Right forelimb (tissue), 1 donor: Measurements from ENCODE around the gene PNPLA2.

Experiments used
- DNase-seq: peaks from one replicate; pipeline ENCODE4 v3.0.0-alpha.2; 2018

Gene PNPLA2

DNA sequence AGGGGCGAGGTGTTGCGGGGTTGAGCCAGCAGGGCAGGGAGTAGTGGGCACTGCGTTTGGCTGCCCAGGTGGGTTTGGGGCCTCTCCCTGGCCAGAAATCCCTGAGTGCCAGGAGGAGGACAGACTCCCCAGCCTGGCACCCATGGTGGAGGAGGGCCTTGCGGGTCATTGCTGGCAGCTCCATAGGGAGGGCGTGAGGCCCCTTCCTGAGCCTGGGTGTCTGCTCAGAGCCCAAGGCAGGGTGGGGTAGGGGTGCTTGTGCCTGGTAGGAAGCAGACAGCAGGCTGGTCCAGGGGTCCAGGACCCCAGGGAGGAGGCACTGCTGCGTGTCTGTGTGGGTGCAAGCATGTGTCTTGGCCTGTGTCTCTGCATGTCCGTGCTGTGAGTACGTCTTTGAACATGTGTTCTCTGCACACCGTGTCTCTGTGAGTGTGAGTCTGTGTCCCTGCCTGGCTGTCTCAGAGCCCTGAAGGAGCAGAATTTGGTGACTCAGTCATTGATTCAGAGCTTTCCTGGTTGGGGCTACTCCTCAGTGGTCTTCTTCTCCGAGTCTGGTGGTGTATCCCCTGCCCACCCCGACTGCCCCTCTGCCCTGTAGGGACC, 27.9 kb downstream of the PNPLA2 start:
- no peak for DNase-seq

DNA sequence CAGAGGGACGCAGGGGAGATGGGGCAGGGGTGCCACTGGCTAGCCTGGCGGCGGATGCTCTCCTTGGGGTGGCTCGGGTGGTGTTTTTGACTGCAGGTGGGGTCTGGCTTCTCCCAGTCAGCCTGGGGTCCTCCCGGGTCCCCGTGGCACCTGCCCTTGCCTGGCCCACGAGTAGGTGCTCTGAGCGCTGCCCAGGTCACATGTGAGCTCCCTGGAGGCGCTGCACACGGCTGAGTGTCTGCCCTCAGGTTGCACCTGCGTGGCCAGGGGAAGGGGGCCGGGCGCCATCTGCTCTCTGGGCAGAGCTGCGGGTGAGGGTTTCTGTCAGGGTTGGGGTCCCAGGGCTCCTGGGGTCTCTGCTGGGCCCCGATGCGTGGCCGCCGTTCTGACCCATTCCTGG, 29.2 kb downstream of the PNPLA2 start:
- no peak for DNase-seq

DNA sequence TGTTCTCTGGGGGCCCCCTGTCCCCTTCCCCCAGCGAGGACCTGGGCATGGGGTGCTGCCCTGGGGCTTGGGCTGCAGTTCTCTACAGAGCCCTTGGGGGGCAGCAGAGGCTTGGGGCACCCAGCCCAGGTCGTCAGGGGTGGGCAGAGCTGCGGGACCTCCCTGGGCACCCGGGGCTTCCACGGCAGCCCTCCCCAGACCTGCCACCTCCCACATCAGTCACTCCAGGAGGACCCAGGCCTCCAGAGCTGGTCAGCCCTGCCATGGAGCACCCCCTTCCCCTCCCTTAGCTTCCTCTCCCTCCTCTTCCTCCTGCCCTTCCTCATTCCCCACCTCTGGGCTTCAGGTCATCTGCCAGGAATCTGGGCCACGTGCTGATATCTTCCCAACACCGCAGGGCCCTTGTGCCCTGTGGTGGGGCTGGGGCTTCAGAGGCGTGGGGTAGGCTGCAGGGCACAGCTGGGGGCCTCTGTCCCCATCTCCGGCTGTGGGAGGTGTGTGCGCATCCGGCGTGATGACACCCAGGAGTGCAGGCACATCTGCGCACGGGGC, 29.7 kb downstream of the PNPLA2 start:
- no peak for DNase-seq

DNA sequence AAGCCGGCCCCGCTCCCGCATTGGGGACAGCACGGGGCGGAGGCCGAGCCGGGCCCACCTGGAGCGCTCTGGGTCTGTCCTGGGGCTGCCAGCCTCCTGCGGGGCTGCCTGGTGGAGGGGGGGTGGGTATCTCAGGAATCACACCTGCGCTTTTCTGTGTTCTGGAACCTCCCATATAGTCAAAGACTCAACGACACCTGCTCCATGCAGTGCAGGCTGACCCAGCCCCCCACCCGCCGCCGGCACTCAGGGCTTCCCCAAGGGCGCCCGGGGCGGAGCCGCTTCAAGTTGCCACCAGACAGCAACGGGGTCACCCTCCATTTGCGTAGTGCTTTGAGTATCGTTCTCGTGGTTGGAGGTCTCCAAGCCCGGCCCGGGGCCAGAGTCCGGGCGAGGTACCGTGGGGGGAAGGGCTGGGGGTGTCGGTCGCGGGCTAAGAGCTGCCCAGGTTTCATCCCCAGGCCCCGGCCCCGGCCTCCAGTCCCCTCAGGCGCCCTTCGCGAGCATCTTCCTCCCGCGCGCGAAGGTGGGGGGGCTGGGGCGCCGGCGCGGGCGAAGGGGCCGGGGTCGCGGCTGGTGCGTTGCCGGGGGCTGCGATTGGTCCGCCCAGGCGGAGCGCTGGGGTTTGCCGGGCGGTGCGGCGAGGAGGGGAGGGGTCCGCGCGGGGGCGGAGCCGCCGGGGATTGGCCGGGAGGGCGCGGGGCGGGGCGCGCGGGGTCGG, 30.6 kb downstream of the PNPLA2 start:
- peak; percentile 80 for DNase-seq

DNA sequence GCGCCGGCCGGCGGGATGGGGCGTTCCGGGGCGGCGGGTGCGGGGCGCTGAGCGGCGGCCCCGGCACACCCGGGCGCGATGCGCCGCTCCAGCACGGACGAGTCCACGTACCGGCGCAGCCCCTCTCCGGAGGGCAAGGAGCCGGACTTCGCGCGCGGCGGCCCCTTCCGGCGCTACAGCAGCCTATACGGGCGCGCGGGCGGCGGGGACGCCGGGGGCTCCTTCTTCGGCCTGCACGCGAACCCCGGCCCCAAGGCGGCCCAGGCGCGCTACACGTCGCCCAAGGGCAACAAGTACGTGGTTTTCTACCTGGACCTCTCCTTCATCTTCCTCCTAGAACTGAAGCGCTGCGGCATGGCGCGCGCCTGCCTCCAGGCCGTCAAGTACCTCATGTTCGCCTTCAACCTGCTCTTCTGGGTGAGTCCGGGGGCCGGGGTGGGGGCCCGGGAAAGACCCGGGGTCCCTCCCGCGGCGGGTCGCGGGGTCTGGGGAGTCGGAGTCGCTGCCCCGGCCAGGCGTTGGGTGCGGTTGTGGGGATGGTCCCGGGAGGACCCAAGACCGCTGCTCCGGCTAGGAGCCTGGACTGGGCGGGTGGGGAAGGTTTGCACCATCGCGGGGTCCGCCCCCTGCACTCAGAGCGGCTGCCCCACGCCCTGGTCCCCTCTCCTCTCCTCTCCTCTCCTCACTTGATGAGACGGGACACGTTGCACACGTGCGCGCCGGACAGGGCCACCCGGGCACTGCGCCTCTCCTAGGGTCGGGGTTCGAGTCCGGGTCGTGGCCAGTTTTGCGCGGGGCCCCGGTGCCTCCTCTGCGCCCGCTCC, 31.4 kb downstream of the PNPLA2 start:
- no peak for DNase-seq

GRCh38 chr11:850775-851763, 32.4 kb downstream of the PNPLA2 start:
- DNase-seq = no peak

- no peak for DNase-seq
These were observed 34.0 kb downstream of the PNPLA2 start for GRCh38 chr11:852762-853161.

DNA sequence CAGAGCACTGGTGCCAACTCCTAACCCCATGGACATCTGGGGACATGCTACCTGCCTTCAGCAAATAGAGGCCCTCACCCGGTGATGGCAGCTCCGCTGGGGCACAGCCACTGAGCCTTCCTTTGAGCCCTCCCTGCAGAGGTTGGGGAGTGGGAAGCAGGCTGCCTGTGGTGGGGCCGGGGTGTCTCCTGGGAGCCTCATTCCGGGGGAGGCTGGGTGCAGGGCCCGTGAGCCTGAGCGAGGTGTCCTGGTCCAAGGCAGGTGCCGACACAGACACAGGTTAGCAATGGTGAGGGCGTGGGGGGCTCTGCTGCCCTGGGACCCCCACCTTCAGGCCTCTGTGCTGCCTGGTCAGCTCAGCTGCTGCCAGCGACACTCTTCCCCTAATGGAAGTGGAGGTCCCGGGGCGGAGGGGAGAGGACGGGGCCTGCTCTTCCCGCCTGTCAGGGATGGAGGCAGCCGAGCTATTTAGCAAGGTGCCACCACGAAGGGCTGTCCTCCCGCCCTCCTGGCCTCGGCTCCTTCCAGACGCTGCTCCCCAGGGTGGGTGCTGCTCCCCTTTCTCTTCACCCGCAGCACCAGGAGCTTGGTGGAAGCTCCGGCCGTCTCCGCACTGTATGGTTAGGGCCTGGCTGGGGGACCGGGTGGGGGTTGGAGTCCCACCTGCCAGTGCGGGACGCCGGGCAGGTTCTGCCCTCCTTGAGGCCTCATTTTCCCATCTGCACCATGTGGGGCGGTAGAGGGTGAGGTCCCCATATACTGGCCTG, 35.2 kb downstream of the PNPLA2 start:
- DNase-seq = no peak

DNA sequence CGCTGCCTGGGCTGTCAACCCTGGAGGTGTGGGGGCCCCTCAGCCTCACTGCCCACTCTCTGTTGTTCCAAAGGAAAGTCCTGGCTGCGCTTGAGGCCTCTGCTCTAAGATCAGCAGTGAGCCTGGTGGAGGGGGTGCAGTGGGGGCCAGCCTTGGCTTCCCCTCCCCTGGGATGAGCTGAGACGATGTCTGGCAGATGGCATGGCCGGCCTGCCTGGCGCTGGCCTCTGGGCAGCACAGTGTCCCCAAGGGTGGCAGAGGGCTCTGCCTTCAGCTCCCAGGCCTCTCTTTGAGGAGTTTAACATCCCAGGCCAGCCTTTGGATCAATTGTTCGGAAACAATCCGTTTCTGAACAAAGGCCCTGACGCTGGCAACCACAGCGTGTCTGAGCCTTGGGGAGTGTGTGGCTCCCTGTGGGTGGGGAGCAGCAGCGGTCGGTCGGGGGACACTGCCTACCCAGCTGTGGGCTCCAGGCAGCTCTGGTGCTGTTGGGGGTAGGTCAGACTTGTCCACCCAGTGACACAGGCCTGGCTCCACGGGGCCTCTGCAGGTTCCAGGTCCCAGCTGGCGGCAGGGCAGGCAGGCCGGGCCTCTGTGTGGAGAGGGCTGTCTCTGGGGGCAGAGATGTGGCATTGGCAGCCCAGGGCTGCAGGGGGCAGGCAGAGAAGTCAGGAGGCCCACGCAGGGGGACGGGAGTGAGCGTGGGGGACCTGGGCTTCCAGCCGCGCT, 36.1 kb downstream of the PNPLA2 start:
- no peak for DNase-seq

- DNase-seq = no peak
These were observed 36.6 kb downstream of the PNPLA2 start for GRCh38 chr11:855330-855674.

DNA sequence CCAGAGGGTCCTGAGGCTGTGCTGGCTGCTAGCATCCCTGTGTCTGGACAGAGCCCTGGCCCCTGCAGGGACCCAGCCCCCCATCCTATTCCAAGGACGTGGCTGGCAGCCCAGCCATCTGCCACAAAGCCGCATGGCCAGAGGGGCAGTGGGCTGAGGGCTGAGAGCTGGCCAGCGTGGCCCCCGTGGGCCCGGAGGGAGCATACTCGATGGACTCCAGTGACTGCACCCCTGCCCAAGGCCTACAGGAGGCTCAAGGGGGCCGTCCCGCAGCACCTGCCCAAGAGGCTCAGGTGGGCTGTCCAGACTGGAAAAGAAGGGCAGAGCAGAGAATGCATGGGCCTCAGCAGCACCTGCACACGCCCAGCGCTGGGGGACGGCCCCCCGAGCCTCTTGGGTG, 37.1 kb downstream of the PNPLA2 start:
- DNase-seq = no peak

DNA sequence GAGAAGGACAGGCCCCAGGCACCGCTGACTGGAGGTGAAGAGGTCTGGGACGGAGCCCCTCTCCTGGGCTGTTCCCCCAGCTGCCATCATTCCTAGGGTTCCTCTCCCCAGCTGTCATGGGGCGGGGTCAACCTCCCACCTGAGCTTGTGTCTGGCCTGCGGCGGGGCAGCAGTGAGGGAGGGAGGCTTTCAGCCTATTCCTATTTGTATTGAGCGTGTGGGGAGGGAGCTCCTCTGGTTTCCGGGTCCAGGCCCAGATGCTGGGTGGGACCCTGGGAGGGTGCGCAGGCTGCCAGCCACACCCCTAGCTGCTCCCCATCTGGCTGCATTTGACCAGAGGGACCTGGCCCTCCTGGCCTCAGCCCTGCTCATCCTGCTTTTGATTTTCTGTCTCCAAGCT, 37.7 kb downstream of the PNPLA2 start:
- DNase-seq = no peak

DNA sequence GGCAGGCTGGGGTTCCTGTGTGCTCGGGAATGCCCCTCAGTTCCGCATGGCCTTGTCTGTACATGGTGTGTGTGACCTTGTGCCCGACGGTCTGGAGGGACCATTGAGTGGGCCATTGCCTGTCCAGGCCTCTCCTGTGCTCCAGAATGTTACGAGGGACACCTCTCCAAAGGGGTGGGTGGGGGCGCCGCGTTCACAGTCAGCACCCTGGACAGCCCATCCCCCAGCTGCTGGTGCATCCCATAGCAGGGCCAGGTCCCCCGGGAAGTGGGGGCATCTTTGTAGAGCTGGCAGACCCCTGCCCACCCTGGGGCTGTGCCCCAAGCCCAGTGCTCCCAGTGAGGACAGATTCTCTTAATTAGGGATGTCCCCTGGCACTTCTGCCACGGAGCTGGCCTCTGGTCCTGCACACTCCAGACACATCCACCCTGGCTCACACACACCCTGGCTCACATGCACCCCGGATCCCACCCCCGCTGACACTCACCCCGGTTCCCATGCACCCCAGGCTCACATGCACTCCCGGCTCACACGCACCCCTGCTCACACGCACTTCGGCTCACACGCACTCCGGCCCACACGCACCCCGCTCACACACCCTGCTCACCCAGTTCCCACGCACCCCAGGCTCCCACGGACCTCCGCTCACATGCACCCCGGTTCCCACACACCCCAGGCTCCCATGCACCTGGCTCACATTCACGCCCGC, 39.5 kb downstream of the PNPLA2 start:
- no peak for DNase-seq

DNA sequence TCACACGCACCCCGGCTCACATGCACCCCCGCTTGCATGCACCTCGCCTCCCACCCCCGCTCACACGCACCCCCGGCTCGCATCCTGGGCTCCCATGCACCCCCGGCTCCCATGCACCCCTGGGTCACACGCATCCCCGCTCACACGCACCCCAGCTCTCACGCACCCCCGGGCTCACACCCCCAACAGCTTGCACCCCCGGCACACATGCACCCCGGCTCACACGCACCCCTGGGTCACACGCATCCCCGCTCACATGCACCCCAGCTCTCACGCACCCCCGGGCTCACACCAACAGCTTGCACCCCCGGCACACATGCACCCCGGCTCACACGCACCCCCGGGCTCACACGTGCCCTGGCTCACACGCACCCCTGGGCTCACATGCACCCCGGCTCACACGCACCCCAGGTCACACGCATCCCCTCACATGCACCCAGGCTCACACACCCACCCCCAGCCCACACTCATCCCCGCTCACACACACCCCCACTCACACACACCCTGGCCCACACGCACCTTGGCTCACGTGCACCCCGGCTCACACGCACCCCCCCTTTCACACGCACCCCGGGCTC, 40.1 kb downstream of the PNPLA2 start:
- DNase-seq = no peak

- peak; percentile 85 for DNase-seq
These were observed 40.8 kb downstream of the PNPLA2 start for GRCh38 chr11:859394-860131.

DNA sequence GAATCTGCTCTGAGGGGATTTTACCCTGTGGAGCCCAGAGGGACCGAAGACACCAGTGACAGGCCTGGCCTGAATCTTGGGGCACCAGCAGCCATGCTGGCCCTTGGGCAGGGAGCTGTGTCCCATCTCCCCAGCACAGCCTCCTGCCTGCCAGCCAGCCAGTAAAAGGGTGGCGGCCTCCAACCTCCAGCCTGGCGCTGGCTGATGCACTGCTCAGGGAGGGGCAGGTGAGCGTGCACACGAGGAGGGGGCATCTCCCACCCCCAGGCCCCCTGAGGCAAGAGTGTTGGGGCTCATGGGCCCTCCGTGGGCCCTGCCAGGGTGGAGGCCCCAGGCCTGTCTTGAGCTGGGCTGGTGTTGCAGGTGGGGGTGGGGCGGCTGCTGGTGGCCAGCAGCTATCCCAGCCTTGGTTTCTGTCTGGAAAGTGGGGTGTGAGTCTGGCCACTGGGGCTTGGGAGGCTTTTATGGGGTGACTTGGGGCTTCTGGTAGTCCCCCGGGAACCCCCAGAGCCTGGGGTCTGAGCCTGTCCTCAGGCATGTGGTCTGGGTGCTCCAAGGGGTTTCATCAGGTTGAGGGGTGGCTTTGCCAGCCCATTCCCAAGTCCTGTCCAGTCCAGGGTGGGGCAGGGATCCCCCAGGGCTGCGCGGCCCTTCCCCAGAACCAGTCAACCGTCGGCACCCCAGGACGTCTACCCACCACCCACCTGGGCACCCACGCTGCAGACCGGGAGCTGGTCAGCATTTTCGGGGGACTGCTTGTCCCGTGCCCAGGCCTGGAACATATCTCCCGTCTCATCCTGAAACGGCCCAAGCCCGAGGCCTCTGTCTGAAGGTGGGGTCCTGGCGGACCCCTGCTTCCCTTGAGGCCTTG, 41.8 kb downstream of the PNPLA2 start:
- no peak for DNase-seq

GRCh38 chr11:861105-861479, 42.4 kb downstream of the PNPLA2 start:
- DNase-seq = no peak

DNA sequence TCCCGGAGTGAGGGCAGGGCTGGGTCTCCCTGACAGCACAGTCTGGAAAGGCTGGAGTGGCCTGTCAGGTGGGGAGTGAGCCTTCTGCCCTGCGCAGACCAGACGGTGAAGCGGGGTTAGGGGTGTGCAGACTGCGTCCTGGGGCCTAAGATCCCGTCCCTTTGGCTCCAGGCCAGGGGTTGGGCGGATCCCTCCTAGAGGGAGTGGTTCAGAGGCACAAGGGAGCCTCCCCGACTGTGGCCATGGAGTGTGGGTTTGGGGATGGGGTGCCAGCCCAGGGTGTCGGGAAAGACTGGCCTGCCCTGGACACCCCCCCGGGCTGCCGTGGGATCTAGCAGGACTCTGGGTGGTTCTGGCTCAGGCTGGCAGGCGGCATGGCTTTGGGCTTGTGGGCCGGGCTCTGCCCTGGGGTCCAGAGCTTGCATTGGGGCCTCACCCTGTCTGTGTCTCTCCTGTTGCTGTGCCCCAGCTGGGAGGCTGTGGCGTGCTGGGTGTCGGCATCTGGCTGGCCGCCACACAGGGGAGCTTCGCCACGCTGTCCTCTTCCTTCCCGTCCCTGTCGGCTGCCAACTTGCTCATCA, 43.5 kb downstream of the PNPLA2 start:
- no peak for DNase-seq
